Nephron progenitor cell (in vitro differentiated cells): ENCODE results near the gene SAXO2.
"Not testable (repeated sequence)": the region's sequence is repeated elsewhere in the genome, so short reads cannot be mapped to it uniquely, and the experiment has no call there.

Source experiments
- DNase-seq: peaks from one replicate; pipeline ENCODE4 v3.0.0; 2021
- H3K27ac Mint-ChIP-seq: 2 replicates; pipeline ENCODE4 v1.8.0; 2021; ENCODE audit warnings: mild to moderate bottlenecking, moderate library complexity, mixed read lengths
- H3K27me3 Mint-ChIP-seq: 2 replicates; pipeline ENCODE4 v1.8.0; 2021; ENCODE audit warnings: mild to moderate bottlenecking, low read depth, mixed read lengths; ENCODE audit not compliant: poor library complexity
- H3K36me3 Mint-ChIP-seq: 2 replicates; pipeline ENCODE4 v1.8.0; 2021; ENCODE audit warnings: low read depth, mixed read lengths
- H3K4me1 Mint-ChIP-seq: 2 replicates; pipeline ENCODE4 v1.8.0; 2021; ENCODE audit warnings: mixed read lengths
- H3K4me3 Mint-ChIP-seq: 2 replicates; pipeline ENCODE4 v1.8.0; 2021; ENCODE audit warnings: mild to moderate bottlenecking, moderate library complexity, mixed read lengths
- H3K9me3 Mint-ChIP-seq: 2 replicates; pipeline ENCODE4 v1.8.0; 2021; ENCODE audit warnings: mild to moderate bottlenecking, moderate library complexity, mixed read lengths
- CTCF ChIP-seq: fragments of 200-600 bp; sonication (generic); IDR thresholded peaks from 2 replicates; pipeline ENCODE4 v1.5.0; 2021; ENCODE audit warnings: antibody characterized with exemption

Gene SAXO2

DNA sequence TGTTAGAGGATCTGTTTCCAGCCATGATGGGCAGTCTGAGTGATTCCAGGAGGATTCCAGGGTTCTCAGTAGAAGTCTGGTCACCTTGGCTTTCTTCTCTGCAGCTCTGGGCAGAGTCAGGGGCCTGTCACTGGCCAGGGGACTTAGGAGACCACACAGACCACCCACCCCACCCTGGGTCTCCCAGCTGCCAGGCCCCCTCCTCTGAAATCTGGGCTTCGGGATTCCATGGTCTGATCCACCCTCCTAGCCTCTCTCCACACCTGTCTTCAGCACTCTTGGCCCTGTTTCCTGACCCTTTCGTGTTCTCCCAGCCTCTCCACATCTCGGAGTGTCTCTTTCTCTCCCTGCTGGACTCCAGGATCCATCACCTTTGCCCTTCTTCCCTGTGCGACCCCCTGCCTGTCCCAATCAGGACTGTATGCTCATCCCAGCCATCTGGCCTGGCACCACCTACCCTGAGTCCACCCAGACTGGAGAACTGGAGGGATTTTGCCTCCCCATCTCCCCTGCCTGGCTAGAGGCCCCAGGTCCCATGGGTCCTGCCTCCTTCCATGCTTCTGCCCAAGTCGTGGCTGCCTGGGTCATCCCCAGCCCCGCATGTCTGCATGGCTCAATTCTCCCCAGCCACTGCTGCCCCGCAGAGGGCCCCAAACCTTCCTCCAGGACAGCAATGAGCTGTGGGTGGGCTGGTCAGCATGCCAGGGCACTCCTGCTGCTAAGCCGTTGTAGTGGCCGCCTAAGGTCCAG lies 52.3 kb downstream of the SAXO2 start:
- Mint-ChIP-seq H3K4me3 (no peak overlapping the region), H3K27me3 (peaks cover 26% of the 10 kb centered on the region), H3K4me1 (peaks cover 11% of the 10 kb centered on the region), H3K36me3 (no peaks in the 10 kb centered on the region), H3K27ac (no peak overlapping the region), H3K9me3 (peaks cover 16% of the 10 kb centered on the region)
- TF ChIP-seq CTCF = no peak
- DNase-seq = no peak

- TF ChIP-seq CTCF = no peak
- Mint-ChIP-seq H3K4me1 (peaks cover 11% of the 10 kb centered on the region), H3K36me3 (no peaks in the 10 kb centered on the region), H3K27me3 (peaks cover 20% of the 10 kb centered on the region), H3K9me3 (peaks cover 11% of the 10 kb centered on the region), H3K27ac (no peak overlapping the region), H3K4me3 (no peak overlapping the region)
- no peak for DNase-seq
Measured at GRCh38 chr15:82315519-82316246, 53.1 kb downstream of the SAXO2 start.

GRCh38 chr15:82316247-82317090 lies 53.9 kb downstream of the SAXO2 start:
- not testable (repeated sequence) for DNase-seq, H3K4me3 Mint-ChIP-seq, H3K9me3 Mint-ChIP-seq, H3K36me3 Mint-ChIP-seq, H3K27ac Mint-ChIP-seq
- H3K27me3 Mint-ChIP-seq = peaks cover 12% of the 10 kb centered on the region
- peaks cover 11% of the 10 kb centered on the region for H3K4me1 Mint-ChIP-seq

- H3K27ac Mint-ChIP-seq = peak overlapping the region; percentile 22
- DNase-seq = no peak
- no peaks in the 10 kb centered on the region for H3K9me3 Mint-ChIP-seq
- peaks cover 9% of the 10 kb centered on the region for H3K27me3 Mint-ChIP-seq
- TF ChIP-seq CTCF = no peak
- H3K4me3 Mint-ChIP-seq = no peak overlapping the region
- H3K4me1 Mint-ChIP-seq = peaks cover 11% of the 10 kb centered on the region
- H3K36me3 Mint-ChIP-seq = no peaks in the 10 kb centered on the region
Measured at GRCh38 chr15:82317091-82317489, 54.5 kb downstream of the SAXO2 start.

DNA sequence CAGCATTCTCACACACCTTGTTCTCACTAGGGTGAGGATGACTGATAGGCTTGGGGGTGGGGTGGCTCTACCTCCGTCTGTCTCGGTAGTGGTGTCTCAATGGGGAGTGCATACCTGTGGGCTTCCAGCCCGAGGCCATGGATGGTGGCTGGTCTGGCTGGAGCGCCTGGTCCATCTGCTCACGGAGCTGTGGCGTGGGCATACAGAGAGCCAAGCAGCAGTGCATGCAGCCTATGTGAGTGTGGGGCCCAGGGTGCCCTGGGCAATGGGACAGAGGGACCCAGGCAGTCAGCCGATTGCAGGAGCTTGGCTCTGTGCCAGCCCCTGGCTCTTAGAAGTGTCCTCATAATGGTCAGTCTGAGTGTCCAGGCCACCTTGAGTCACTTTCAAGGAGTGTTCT lies 54.9 kb downstream of the SAXO2 start:
- not testable (repeated sequence) for H3K4me3 Mint-ChIP-seq, DNase-seq, H3K27me3 Mint-ChIP-seq, H3K9me3 Mint-ChIP-seq, H3K36me3 Mint-ChIP-seq
- Mint-ChIP-seq H3K4me1 (peaks cover 11% of the 10 kb centered on the region), H3K27ac (peak overlapping the region; percentile 22)

DNA sequence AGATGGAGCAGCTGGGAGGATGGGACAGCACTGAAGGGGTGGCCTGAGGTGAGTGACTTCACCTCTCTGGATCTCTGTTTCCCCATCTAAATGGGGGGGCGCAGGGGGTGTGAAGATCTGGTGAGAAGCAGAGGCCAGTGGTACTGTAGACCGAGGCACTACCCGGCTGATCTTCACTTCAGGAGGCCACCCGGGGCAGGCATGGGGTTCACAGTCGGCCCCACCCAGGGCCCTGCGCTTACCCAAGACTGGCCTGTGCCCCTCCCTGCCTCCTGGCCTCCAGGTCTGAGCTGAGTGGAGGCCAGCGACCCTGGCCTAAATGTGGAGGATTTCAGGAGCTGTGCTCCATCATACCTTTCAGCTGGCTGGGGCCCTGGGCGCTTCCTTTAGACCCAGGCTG lies 55.7 kb downstream of the SAXO2 start:
- not testable (repeated sequence) for H3K4me3 Mint-ChIP-seq

GRCh38 chr15:82319522-82320278 lies 57.1 kb downstream of the SAXO2 start:
- H3K9me3 Mint-ChIP-seq, H3K4me1 Mint-ChIP-seq, H3K36me3 Mint-ChIP-seq, H3K4me3 Mint-ChIP-seq, H3K27ac Mint-ChIP-seq, H3K27me3 Mint-ChIP-seq: not testable (repeated sequence)
- peak; percentile 33 for DNase-seq

More for the DNA sequence above, 55.7 kb downstream of the SAXO2 start:
- not testable (repeated sequence) for H3K4me1 Mint-ChIP-seq, DNase-seq, H3K36me3 Mint-ChIP-seq, H3K9me3 Mint-ChIP-seq, H3K27me3 Mint-ChIP-seq, H3K27ac Mint-ChIP-seq

- not testable (repeated sequence) for H3K27ac Mint-ChIP-seq, H3K4me3 Mint-ChIP-seq, H3K36me3 Mint-ChIP-seq, H3K4me1 Mint-ChIP-seq, H3K9me3 Mint-ChIP-seq, DNase-seq, H3K27me3 Mint-ChIP-seq
Measured at GRCh38 chr15:82320861-82321260, 58.2 kb downstream of the SAXO2 start.

- H3K9me3 Mint-ChIP-seq, H3K4me1 Mint-ChIP-seq, H3K27ac Mint-ChIP-seq, H3K36me3 Mint-ChIP-seq, H3K4me3 Mint-ChIP-seq, DNase-seq, H3K27me3 Mint-ChIP-seq: not testable (repeated sequence)
Measured at GRCh38 chr15:82322488-82322887, 59.9 kb downstream of the SAXO2 start.

DNA sequence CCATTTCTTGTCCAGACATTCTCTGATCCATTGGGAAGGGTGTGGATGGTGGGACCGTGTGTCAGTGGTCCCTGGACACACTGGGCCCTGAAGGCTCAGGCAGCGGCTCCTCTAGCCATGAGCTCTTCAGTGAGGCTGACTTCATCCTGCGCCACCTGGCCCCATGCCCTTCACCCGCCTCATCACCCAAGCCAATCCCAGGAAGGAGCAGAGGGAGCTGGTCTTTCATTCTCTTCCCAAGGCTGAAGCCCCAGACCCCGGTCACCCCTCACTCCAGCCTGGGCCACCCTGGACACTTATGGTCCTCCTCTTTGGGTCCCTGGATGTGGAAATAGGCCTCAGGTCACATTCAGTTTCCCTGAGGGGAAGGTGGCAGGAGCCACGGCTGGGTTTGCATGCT lies 62.2 kb downstream of the SAXO2 start:
- not testable (repeated sequence) for H3K9me3 Mint-ChIP-seq, H3K27ac Mint-ChIP-seq, H3K27me3 Mint-ChIP-seq, H3K4me3 Mint-ChIP-seq, H3K36me3 Mint-ChIP-seq, H3K4me1 Mint-ChIP-seq, DNase-seq
